ENCODE results near the gene PSME4.
A peak's percentile ranks its signal among the peaks of the same experiment; 100 is the strongest.

- TF ChIP-seq CTCF (IDR thresholded peaks at IDR 0.05; ENCODE audit: low read depth, low read length, missing input control) (no peak), JUND (IDR thresholded peaks at IDR 0.05) (no peak), SP1 (IDR thresholded peaks at IDR 0.05) (peak; percentile 21), TAF1 (conservative IDR thresholded peaks at IDR 0.05) (no peak), NR2F2 (IDR thresholded peaks at IDR 0.05) (no peak), REST (IDR thresholded peaks at IDR 0.05) (no peak), EGR1 (IDR thresholded peaks at IDR 0.05; ENCODE audit: low read depth in 2 of 2) (no peak), YY1 (IDR thresholded peaks at IDR 0.05) (no peak)
- TF ChIP-seq, protein P1, sequence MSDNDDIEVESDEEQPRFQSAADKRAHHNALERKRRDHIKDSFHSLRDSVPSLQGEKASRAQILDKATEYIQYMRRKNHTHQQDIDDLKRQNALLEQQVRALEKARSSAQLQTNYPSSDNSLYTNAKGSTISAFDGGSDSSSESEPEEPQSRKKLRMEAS (IDR thresholded peaks at IDR 0.05): no peak
Observed at GRCh38 chr2:53818854-53819435, 151.8 kb downstream of the PSME4 start.

Measured in liver (tissue), 3 donors.